HG03442 (cell line): ENCODE measurements around the gene SLC37A1.

Experiments
- ATAC-seq: cut with Tn5 transposase; IDR thresholded peaks from one replicate; pipeline ENCODE4 v1.9.1; 2021; ENCODE audit warnings: mild to moderate bottlenecking, moderate library complexity; ENCODE audit not compliant: unreplicated experiment

SLC37A1 gene

GRCh38 chr21:42542196-42542595 is 28.5 kb downstream of the SLC37A1 start:
- ATAC-seq: no peak

- no peak for ATAC-seq
Observed at GRCh38 chr21:42542596-42542995, 28.9 kb downstream of the SLC37A1 start.

- no peak for ATAC-seq
Observed at GRCh38 chr21:42543106-42543847, 29.6 kb downstream of the SLC37A1 start.

GRCh38 chr21:42544544-42544943 is 30.9 kb downstream of the SLC37A1 start:
- no peak for ATAC-seq

- no peak for ATAC-seq
Observed at GRCh38 chr21:42545317-42545716, 31.7 kb downstream of the SLC37A1 start.

- no peak for ATAC-seq
Observed at GRCh38 chr21:42545745-42546144, 32.1 kb downstream of the SLC37A1 start.

- no peak for ATAC-seq
Observed at GRCh38 chr21:42546433-42546832, 32.8 kb downstream of the SLC37A1 start.

GRCh38 chr21:42547001-42547905 is 33.6 kb downstream of the SLC37A1 start:
- no peak for ATAC-seq

- ATAC-seq: no peak
Observed at GRCh38 chr21:42547906-42548365, 34.3 kb downstream of the SLC37A1 start.

GRCh38 chr21:42548687-42549406 is 35.2 kb downstream of the SLC37A1 start:
- ATAC-seq: no peak

- no peak for ATAC-seq
Observed at GRCh38 chr21:42550817-42551216, 37.2 kb downstream of the SLC37A1 start.

GRCh38 chr21:42552407-42553336 is 39.0 kb downstream of the SLC37A1 start:
- no peak for ATAC-seq

- no peak for ATAC-seq
Observed at GRCh38 chr21:42553435-42553834, 39.8 kb downstream of the SLC37A1 start.

GRCh38 chr21:42554251-42554961 is 40.8 kb downstream of the SLC37A1 start:
- ATAC-seq: no peak

GRCh38 chr21:42555756-42556438 is 42.2 kb downstream of the SLC37A1 start:
- ATAC-seq: no peak

- ATAC-seq: no peak
Observed at GRCh38 chr21:42556476-42556875, 42.8 kb downstream of the SLC37A1 start.

GRCh38 chr21:42556960-42557359 is 43.3 kb downstream of the SLC37A1 start:
- ATAC-seq: no peak

- no peak for ATAC-seq
Observed at GRCh38 chr21:42557420-42557819, 43.8 kb downstream of the SLC37A1 start.

- ATAC-seq: no peak
Observed at GRCh38 chr21:42558368-42558767, 44.7 kb downstream of the SLC37A1 start.
